CD4-positive, alpha-beta T cell (primary cell): ENCODE measurements around the gene FMN1. TPM values are rescaled to one million over a fixed set of nuclear protein-coding genes. Genes with fewer than 3 reads are reported as not detected.

ENCODE experiments used
- ATAC-seq: fragments of 200-7000 bp; cut with Tn5 transposase; one replicate; pipeline ENCODE4 v1.10.0; 2022; ENCODE audit warnings: mild to moderate bottlenecking; ENCODE audit not compliant: poor library complexity
- CTCF ChIA-PET: fragments of 350-600 bp; sonication (Branson Sonifier 250); formaldehyde crosslinking; loops from one replicate; lab custom pipeline; 2021; ENCODE audit warnings: antibody characterized with exemption, inconsistent platforms; lab: Charles Lee
- POLR2A ChIA-PET: fragments of 350-600 bp; sonication (Branson Sonifier 250); formaldehyde crosslinking; loops from one replicate; lab custom pipeline; 2021; ENCODE audit warnings: antibody characterized with exemption, inconsistent platforms; lab: Charles Lee
- DNase-seq, 14 experiments: peaks; one replicate each; pipeline ENCODE4 v3.0.0-alpha.2; 2013 to 2020; ENCODE audit warnings: mixed read lengths in 2 of 14
- H3K27ac ChIP-seq, 2 donors: one replicate each; pipeline versions ENCODE4 v1.5.1 to v1.7.0; 2013; ENCODE audit warnings: low read length in 2 of 2, low read depth in 1 of 2, mild to moderate bottlenecking in 1 of 2
- H3K27me3 ChIP-seq, 2 experiments: 1 replicate in 1 of 2; 2 replicates in 1 of 2; pipeline versions ENCODE4 v1.6.1 to v1.7.0; 2013; ENCODE audit warnings: low read length in 2 of 2, control low read depth in 1 of 2, mild to moderate bottlenecking in 1 of 2, moderate library complexity in 1 of 2; ENCODE audit not compliant: insufficient read depth in 2 of 2, control insufficient read depth in 1 of 2
- H3K36me3 ChIP-seq: one replicate; pipeline ENCODE4 v1.6.1; 2013; ENCODE audit warnings: low read length, control low read depth; ENCODE audit not compliant: insufficient read depth
- H3K4me1 ChIP-seq: one replicate; pipeline ENCODE4 v1.6.1; 2013; ENCODE audit warnings: low read length, control low read depth; ENCODE audit not compliant: insufficient read depth
- H3K4me3 ChIP-seq: one replicate; pipeline ENCODE4 v1.5.1; 2013; ENCODE audit warnings: mild to moderate bottlenecking, low read length, moderate library complexity
- H3K9me3 ChIP-seq, 2 experiments: 1 replicate in 1 of 2; 2 replicates in 1 of 2; pipeline versions ENCODE4 v1.6.1 to v1.7.0; 2013; ENCODE audit warnings: low read length in 2 of 2, mild to moderate bottlenecking in 2 of 2, control low read depth in 1 of 2, moderate library complexity in 1 of 2; ENCODE audit not compliant: control insufficient read depth in 1 of 2, insufficient read depth in 1 of 2
- H3K27ac Mint-ChIP-seq: one replicate; pipeline ENCODE4 v1.8.0; 2020; ENCODE audit warnings: mixed read lengths
- H3K27me3 Mint-ChIP-seq: one replicate; pipeline ENCODE4 v1.8.0; 2021; ENCODE audit warnings: mixed read lengths
- H3K36me3 Mint-ChIP-seq: one replicate; pipeline ENCODE4 v1.8.0; 2021; ENCODE audit warnings: low read depth, mixed read lengths
- H3K4me1 Mint-ChIP-seq: one replicate; pipeline ENCODE4 v1.8.0; 2021; ENCODE audit warnings: low read depth, mixed read lengths
- H3K4me3 Mint-ChIP-seq: one replicate; pipeline ENCODE4 v1.8.0; 2020; ENCODE audit warnings: mild to moderate bottlenecking, mixed read lengths
- H3K9me3 Mint-ChIP-seq: one replicate; pipeline ENCODE4 v1.8.0; 2020; ENCODE audit warnings: mixed read lengths
- CTCF ChIP-seq: fragments of 200-600 bp; IDR thresholded peaks from one replicate; pipeline ENCODE4 v1.8.0; 2022; ENCODE audit warnings: antibody characterized with exemption, mild to moderate bottlenecking
- intact Hi-C, 2 experiments: fragments of 100-400 bp; cut with DNase I in 1 of 2; cut with micrococcal nuclease in 1 of 2; formaldehyde crosslinking; loops; one replicate each; pipeline versions ENCODE4 v1.15.1 to v1.9.0; 2023 to 2025; cut with DNase I, micrococcal nuclease
- total RNA-seq, 174 experiments: library from RNA in 2 of 174; stranded (reverse) in 2 of 174; gene quantifications; one replicate each; pipeline ENCODE4 v1.2.3 and lab custom pipeline; 2021 to 2026

FMN1 gene
- total RNA-seq, 2 experiments from 2014 or later: 0.39 to 0.55 TPM

GRCh38 chr15:32887090-32887489 is 307.4 kb downstream of the FMN1 start:
- ATAC-seq (no peak), DNase-seq (no peak)
- no peak overlapping the region for H3K4me3 ChIP-seq
- H3K27ac Mint-ChIP-seq: no peak overlapping the region
- intact Hi-C loops: no loop called here
- H3K9me3 ChIP-seq: peaks cover 0 to 4% of the 10 kb centered on the region in 2 experiments
- H3K4me3 Mint-ChIP-seq: no peak overlapping the region
- H3K27ac ChIP-seq: no peak overlapping the region
- no peaks in the 10 kb centered on the region for H3K36me3 ChIP-seq
- no peaks in the 10 kb centered on the region for H3K9me3 Mint-ChIP-seq
- TF ChIP-seq CTCF: no peak
- no peaks in the 10 kb centered on the region for H3K4me1 ChIP-seq
- H3K4me1 Mint-ChIP-seq: no peaks in the 10 kb centered on the region
- POLR2A ChIA-PET: no interaction called here
- no peaks in the 10 kb centered on the region for H3K36me3 Mint-ChIP-seq
- CTCF ChIA-PET: no interaction called here
- H3K27me3 ChIP-seq: no peaks in the 10 kb centered on the region
- H3K27me3 Mint-ChIP-seq: no peaks in the 10 kb centered on the region

GRCh38 chr15:32886459-32886858 is 308.1 kb downstream of the FMN1 start:
- peaks cover 0 to 4% of the 10 kb centered on the region in 2 experiments for H3K9me3 ChIP-seq
- H3K36me3 ChIP-seq: no peaks in the 10 kb centered on the region
- TF ChIP-seq CTCF: no peak
- H3K4me1 ChIP-seq: no peaks in the 10 kb centered on the region
- no peaks in the 10 kb centered on the region for H3K27me3 ChIP-seq
- no peak overlapping the region for H3K27ac ChIP-seq
- ATAC-seq: no peak
- intact Hi-C loops: no loop called here
- no peaks in the 10 kb centered on the region for H3K27me3 Mint-ChIP-seq
- no peak overlapping the region for H3K4me3 Mint-ChIP-seq
- ChIA-PET CTCF (no interaction called here), POLR2A (no interaction called here)
- no peak overlapping the region for H3K27ac Mint-ChIP-seq
- H3K4me1 Mint-ChIP-seq: no peaks in the 10 kb centered on the region
- H3K36me3 Mint-ChIP-seq: no peaks in the 10 kb centered on the region
- H3K9me3 Mint-ChIP-seq: no peaks in the 10 kb centered on the region
- DNase-seq: no peak
- no peak overlapping the region for H3K4me3 ChIP-seq

GRCh38 chr15:32885713-32886112 is 308.8 kb downstream of the FMN1 start:
- Mint-ChIP-seq H3K4me3 (no peak overlapping the region), H3K4me1 (no peaks in the 10 kb centered on the region), H3K27me3 (no peaks in the 10 kb centered on the region), H3K9me3 (no peaks in the 10 kb centered on the region), H3K36me3 (no peaks in the 10 kb centered on the region), H3K27ac (no peak overlapping the region)
- DNase-seq (no peak), ATAC-seq (no peak)
- Histone ChIP-seq H3K27me3 (no peaks in the 10 kb centered on the region), H3K4me1 (no peaks in the 10 kb centered on the region), H3K27ac (no peak overlapping the region), H3K9me3 (no peaks in the 10 kb centered on the region), H3K36me3 (no peaks in the 10 kb centered on the region), H3K4me3 (no peak overlapping the region)
- POLR2A ChIA-PET: no interaction called here
- CTCF ChIA-PET: no interaction called here
- TF ChIP-seq CTCF: no peak
- intact Hi-C loops: no loop called here
